ENCODE data around the gene PRDX4.
"Not testable (repeated sequence)": the region's sequence is repeated elsewhere in the genome, so short reads cannot be mapped to it uniquely, and the experiment has no call there.

PRDX4 gene

GRCh38 chrX:23676486-23676885 is 9.2 kb downstream of the PRDX4 start:
- DNase-seq: not testable (repeated sequence)

GRCh38 chrX:23692166-23692565 is 24.9 kb downstream of the PRDX4 start:
- DNase-seq: no peak

- peak; percentile 0 for DNase-seq
Observed at GRCh38 chrX:23694606-23695005, 27.3 kb downstream of the PRDX4 start.

- no peak for DNase-seq
Observed at GRCh38 chrX:23699636-23700194, 32.4 kb downstream of the PRDX4 start.

GRCh38 chrX:23704673-23705206 is 37.4 kb downstream of the PRDX4 start:
- DNase-seq: no peak

GRCh38 chrX:23705235-23705634 is 37.9 kb downstream of the PRDX4 start:
- no peak for DNase-seq

GRCh38 chrX:23720117-23720677 is 52.9 kb downstream of the PRDX4 start:
- DNase-seq: no peak

- no peak for DNase-seq
Observed at GRCh38 chrX:23726191-23726590, 58.9 kb downstream of the PRDX4 start.

GRCh38 chrX:23727206-23727605 is 59.9 kb downstream of the PRDX4 start:
- no peak for DNase-seq

GRCh38 chrX:23729214-23729613 is 61.9 kb downstream of the PRDX4 start:
- no peak for DNase-seq

GRCh38 chrX:23731951-23732350 is 64.7 kb downstream of the PRDX4 start:
- DNase-seq: no peak

- DNase-seq: no peak
Observed at GRCh38 chrX:23732704-23733103, 65.4 kb downstream of the PRDX4 start.

All from activated effector memory CD4-positive, alpha-beta T cell treated with Interleukin-2 at 50 U/mL for 16 hours (primary cell).